Prostate gland (tissue), 2 donors: ENCODE measurements around the gene FERMT3. TPM values are rescaled to one million over a fixed set of nuclear protein-coding genes. Genes with fewer than 3 reads are reported as not detected.
A peak's percentile ranks its signal among the peaks of the same experiment; 100 is the strongest.

Experiments
- DNase-seq: peaks from one replicate; pipeline ENCODE4 v3.0.0-alpha.2; 2019; ENCODE audit warnings: low spot score
- H3K27ac ChIP-seq, 2 donors: fragments of 200-600 bp; sonication (generic); 2 replicates each; pipeline ENCODE4 v1.5.1; 2017 to 2019
- H3K27me3 ChIP-seq: fragments of 200-600 bp; sonication (generic); replicated peaks from 2 replicates; pipeline ENCODE4 v1.5.1; 2019; ENCODE audit not compliant: insufficient read depth
- H3K36me3 ChIP-seq, 2 donors: fragments of 200-600 bp; sonication (generic); 1 replicate in 1 of 2; 2 replicates in 1 of 2; pipeline versions ENCODE4 v1.5.1 to v1.8.1; 2017 to 2019
- H3K4me1 ChIP-seq: fragments of 200-600 bp; sonication (generic); replicated peaks from 2 replicates; pipeline ENCODE4 v1.5.1; 2019
- H3K4me3 ChIP-seq, 2 donors: fragments of 200-600 bp; sonication (generic); 2 replicates each; pipeline ENCODE4 v1.5.1; 2017 to 2019
- H3K9me3 ChIP-seq: fragments of 200-600 bp; sonication (generic); 2 replicates; pipeline ENCODE4 v1.5.1; 2017
- POLR2A ChIP-seq: fragments of 450-650 bp; IDR thresholded peaks from one replicate; pipeline ENCODE4 v1.6.1; 2016; ENCODE audit warnings: antibody characterized with exemption, mild to moderate bottlenecking
- POLR2AphosphoS5 ChIP-seq: sonication (generic); formaldehyde crosslinking; IDR thresholded peaks from one replicate; pipeline ENCODE4 v1.6.1; 2017; ENCODE audit warnings: antibody characterized with exemption
- WGBS: methylation state at CpG from one replicate; pipeline ENCODE4 v1.1.5; 2018; 5-methylcytosine and 5-hydroxymethylcytosine counted together
- intact Hi-C: fragments of 100-400 bp; cut with DNase I; formaldehyde crosslinking; loops from one replicate; pipeline ENCODE4 v1.14.2; 2022
- total RNA-seq, 2 donors: library from RNA; depleted of rRNA; stranded (reverse); fragments of >200 nt; gene quantifications; one replicate each; pipeline ENCODE4 v1.1.0, GENCODE V29; 2016
- TF ChIP-seq, protein P1 (sequence below), 4 experiments: fragments of 200-600 bp in 2 of 4; fragments of 450-650 bp in 2 of 4; sonication (generic) in 2 of 4; IDR thresholded peaks; 1 replicate in 3 of 4; 2 replicates in 1 of 4; pipeline ENCODE4 v1.5.1; 2016 to 2019; ENCODE audit warnings: antibody characterized with exemption in 4 of 4, mild to moderate bottlenecking in 2 of 4, moderate library complexity in 2 of 4

FERMT3 gene
- total RNA-seq, 2 donors from 2014 or later = 5.3 to 12.8 TPM

DNA sequence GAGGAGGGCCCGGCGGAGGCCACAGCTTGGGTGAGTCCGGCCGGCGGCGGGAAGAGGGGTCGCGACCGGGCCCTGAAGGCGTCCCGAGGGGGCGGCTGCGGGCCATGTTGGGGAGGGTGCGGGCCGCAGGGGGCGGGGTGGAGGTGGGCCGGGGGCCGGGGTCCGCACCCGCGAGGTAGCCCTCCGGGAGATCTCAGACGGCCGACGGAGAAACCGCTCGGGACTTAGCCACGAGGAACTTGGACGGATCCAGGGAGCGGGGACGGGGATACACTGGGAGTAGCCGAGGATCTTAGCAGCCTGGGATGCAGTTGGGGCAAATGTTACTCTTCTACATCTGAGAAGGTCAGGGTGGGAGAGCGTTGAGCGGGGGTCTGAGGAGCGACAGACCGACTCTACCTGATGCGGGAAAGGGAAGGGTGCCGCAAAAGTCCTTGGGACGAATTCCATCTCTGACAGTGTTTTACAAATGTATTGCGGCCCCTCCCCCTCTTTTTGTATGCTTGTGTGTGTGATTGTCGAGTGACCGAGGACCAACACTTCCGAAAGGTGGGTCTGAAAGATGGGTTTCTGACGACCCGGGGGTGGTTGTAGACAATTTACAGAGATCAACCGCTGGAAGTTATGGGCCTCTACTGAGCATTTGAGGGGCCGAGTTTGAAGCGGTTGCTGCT, 19.9 kb upstream of the FERMT3 start:
- Histone ChIP-seq H3K36me3 (no peaks in the 10 kb centered on the region), H3K4me3 (no peak overlapping the region), H3K27me3 (no peaks in the 10 kb centered on the region), H3K4me1 (no peaks in the 10 kb centered on the region), H3K9me3 (no peaks in the 10 kb centered on the region), H3K27ac (no peak overlapping the region)
- peak; percentile 38 for DNase-seq
- intact Hi-C loops = loop anchor here (5.0 kb wide), 1 partner anchor 116 kb away; the partner anchor contains the start of gene CATSPERZ
- TF ChIP-seq, protein P1, sequence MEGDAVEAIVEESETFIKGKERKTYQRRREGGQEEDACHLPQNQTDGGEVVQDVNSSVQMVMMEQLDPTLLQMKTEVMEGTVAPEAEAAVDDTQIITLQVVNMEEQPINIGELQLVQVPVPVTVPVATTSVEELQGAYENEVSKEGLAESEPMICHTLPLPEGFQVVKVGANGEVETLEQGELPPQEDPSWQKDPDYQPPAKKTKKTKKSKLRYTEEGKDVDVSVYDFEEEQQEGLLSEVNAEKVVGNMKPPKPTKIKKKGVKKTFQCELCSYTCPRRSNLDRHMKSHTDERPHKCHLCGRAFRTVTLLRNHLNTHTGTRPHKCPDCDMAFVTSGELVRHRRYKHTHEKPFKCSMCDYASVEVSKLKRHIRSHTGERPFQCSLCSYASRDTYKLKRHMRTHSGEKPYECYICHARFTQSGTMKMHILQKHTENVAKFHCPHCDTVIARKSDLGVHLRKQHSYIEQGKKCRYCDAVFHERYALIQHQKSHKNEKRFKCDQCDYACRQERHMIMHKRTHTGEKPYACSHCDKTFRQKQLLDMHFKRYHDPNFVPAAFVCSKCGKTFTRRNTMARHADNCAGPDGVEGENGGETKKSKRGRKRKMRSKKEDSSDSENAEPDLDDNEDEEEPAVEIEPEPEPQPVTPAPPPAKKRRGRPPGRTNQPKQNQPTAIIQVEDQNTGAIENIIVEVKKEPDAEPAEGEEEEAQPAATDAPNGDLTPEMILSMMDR (IDR thresholded peaks at IDR 0.05) = no peak
- TF ChIP-seq POLR2A (no peak), POLR2AphosphoS5 (no peak)
- 2% methylated on average over 42 of the region's 48 CpGs for WGBS

- DNase-seq = no peak
- no peak overlapping the region for H3K27ac ChIP-seq
- no peak for TF ChIP-seq POLR2A
- 92% methylated on average over 5 of the region's 5 CpGs for WGBS
- no peak overlapping the region for H3K4me3 ChIP-seq
- H3K36me3 ChIP-seq = peaks cover 12 to 26% of the 10 kb centered on the region in 2 donors
- H3K27me3 ChIP-seq = no peaks in the 10 kb centered on the region
- H3K9me3 ChIP-seq = no peaks in the 10 kb centered on the region
- intact Hi-C loops = no loop called here
- H3K4me1 ChIP-seq = no peaks in the 10 kb centered on the region
Observed at GRCh38 chr11:64192434-64192833, 14.1 kb upstream of the FERMT3 start.

DNA sequence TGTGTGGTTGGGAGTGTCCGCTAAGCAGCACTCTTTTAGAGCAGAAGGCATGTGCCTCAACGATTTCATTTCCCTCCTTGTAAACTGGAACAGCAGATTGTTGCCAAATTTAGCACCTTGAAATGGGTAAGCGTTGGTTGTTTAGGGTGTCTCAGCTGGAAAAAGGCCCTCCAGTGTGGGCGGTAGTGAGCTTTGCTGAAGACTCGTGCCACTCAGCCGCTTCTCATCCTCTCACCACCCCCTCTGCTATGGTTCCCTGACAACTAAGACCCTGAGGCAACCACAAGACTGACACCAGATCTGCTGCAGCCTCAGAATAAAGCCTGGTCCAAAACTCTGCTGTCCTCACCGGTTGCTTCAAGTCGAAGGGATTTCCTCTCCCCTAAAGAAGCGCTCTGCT, 9.9 kb upstream of the FERMT3 start:
- no peak for TF ChIP-seq POLR2A
- TF ChIP-seq, protein P1 (IDR thresholded peaks at IDR 0.05) = no peak
- no peak for TF ChIP-seq POLR2AphosphoS5
- H3K27me3 ChIP-seq = no peaks in the 10 kb centered on the region
- no peak overlapping the region for H3K27ac ChIP-seq
- intact Hi-C loops = no loop called here
- peaks cover 15 to 35% of the 10 kb centered on the region in 2 donors for H3K36me3 ChIP-seq
- no peak overlapping the region for H3K4me3 ChIP-seq
- no peaks in the 10 kb centered on the region for H3K4me1 ChIP-seq
- 70% methylated on average over 9 of the region's 9 CpGs for WGBS
- H3K9me3 ChIP-seq = no peaks in the 10 kb centered on the region
- DNase-seq = no peak

DNA sequence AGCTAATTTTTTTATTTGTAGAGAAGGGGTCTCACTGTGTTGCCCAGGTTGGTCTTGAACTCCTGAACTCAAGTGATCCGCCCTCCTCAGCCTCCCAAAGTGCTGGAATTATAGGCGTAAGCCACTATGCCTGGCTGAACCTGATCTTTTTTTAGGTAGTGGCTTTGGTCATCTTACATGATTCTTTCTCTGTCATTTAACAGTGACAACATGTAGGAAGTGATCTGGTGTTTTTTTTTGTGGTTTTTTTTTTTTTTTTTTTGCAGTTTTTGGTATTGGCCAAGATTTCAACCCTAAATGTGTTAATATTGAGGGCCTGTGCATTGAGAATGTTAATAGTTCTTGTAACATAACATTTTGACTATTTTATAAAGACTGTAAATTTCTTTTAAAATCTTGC, 8.0 kb upstream of the FERMT3 start:
- 97% methylated on average over 2 of the region's 2 CpGs for WGBS
- Histone ChIP-seq H3K27me3 (no peaks in the 10 kb centered on the region), H3K4me3 (no peak overlapping the region), H3K36me3 (peaks cover 15 to 36% of the 10 kb centered on the region in 2 donors), H3K9me3 (no peaks in the 10 kb centered on the region), H3K27ac (no peak overlapping the region), H3K4me1 (no peaks in the 10 kb centered on the region)
- intact Hi-C loops = no loop called here
- no peak for TF ChIP-seq POLR2AphosphoS5
- TF ChIP-seq, protein P1 (IDR thresholded peaks at IDR 0.05) = no peak
- no peak for TF ChIP-seq POLR2A
- DNase-seq = no peak

DNA sequence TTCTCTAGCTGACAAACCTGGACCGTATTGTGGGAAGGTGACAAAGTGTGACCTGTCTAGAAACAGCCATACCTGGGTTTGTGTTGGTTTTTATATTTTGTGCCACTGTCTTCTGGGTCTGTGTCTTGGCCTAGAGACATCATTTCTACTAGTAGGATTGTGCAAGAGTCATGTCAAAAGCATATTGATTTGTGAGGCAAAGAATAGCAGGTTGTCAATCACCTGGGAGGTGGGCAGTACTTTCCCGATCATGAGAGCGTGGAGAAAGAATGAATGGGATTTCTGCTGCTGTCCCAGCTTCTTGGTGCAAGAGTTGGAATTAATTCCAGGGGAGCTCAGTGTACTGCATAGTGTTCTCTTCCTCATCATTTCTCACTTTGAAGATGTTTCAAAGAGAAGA, 5.0 kb upstream of the FERMT3 start:
- TF ChIP-seq, protein P1 (IDR thresholded peaks at IDR 0.05) = no peak
- TF ChIP-seq POLR2AphosphoS5 (no peak), POLR2A (no peak)
- intact Hi-C loops = no loop called here
- H3K4me3 ChIP-seq = no peak overlapping the region
- DNase-seq = no peak
- no peak overlapping the region for H3K27ac ChIP-seq
- H3K36me3 ChIP-seq = peaks cover 9 to 17% of the 10 kb centered on the region in 2 donors
- WGBS = 80% methylated on average over 3 of the region's 3 CpGs
- no peaks in the 10 kb centered on the region for H3K27me3 ChIP-seq
- no peaks in the 10 kb centered on the region for H3K9me3 ChIP-seq
- no peaks in the 10 kb centered on the region for H3K4me1 ChIP-seq
